ENCODE results near the gene FBXO34.
"Not testable (repeated sequence)": the region's sequence is repeated elsewhere in the genome, so short reads cannot be mapped to it uniquely, and the experiment has no call there.

FBXO34 gene

GRCh38 chr14:55306938-55307589, 35.8 kb downstream of the FBXO34 start:
- no peak for DNase-seq (ENCODE audit: low read depth in 2 of 2, low spot score in 1 of 2)

GRCh38 chr14:55309154-55309553, 37.9 kb downstream of the FBXO34 start:
- no peak for DNase-seq (ENCODE audit: low read depth in 2 of 2, low spot score in 1 of 2)

- no peak for DNase-seq (ENCODE audit: low read depth in 2 of 2, low spot score in 1 of 2)
Observed at GRCh38 chr14:55309761-55310365, 38.6 kb downstream of the FBXO34 start.

GRCh38 chr14:55312379-55313030, 41.3 kb downstream of the FBXO34 start:
- DNase-seq (ENCODE audit: low read depth in 2 of 2, low spot score in 1 of 2), result not testable (repeated sequence)

GRCh38 chr14:55313480-55313879, 42.3 kb downstream of the FBXO34 start:
- no peak for DNase-seq (ENCODE audit: low read depth in 2 of 2, low spot score in 1 of 2)

GRCh38 chr14:55314449-55314848, 43.2 kb downstream of the FBXO34 start:
- no peak for DNase-seq (ENCODE audit: low read depth in 2 of 2, low spot score in 1 of 2)

- DNase-seq (ENCODE audit: low read depth in 2 of 2, low spot score in 1 of 2), result no peak
Observed at GRCh38 chr14:55316564-55316963, 45.3 kb downstream of the FBXO34 start.

- no peak for DNase-seq (ENCODE audit: low read depth in 2 of 2, low spot score in 1 of 2)
Observed at GRCh38 chr14:55317542-55318306, 46.5 kb downstream of the FBXO34 start.

- no peak for DNase-seq (ENCODE audit: low read depth in 2 of 2, low spot score in 1 of 2)
Observed at GRCh38 chr14:55318694-55319093, 47.5 kb downstream of the FBXO34 start.

GRCh38 chr14:55323910-55324309, 52.7 kb downstream of the FBXO34 start:
- no peak for DNase-seq (ENCODE audit: low read depth in 2 of 2, low spot score in 1 of 2)

- DNase-seq (ENCODE audit: low read depth in 2 of 2, low spot score in 1 of 2), result no peak
Observed at GRCh38 chr14:55324812-55325211, 53.6 kb downstream of the FBXO34 start.

GRCh38 chr14:55327179-55327578, 56.0 kb downstream of the FBXO34 start:
- DNase-seq (ENCODE audit: low read depth in 2 of 2, low spot score in 1 of 2), result no peak

GRCh38 chr14:55328317-55328716, 57.1 kb downstream of the FBXO34 start:
- no peak for DNase-seq (ENCODE audit: low read depth in 2 of 2, low spot score in 1 of 2)

GRCh38 chr14:55329999-55330710, 58.9 kb downstream of the FBXO34 start:
- no peak for DNase-seq (ENCODE audit: low read depth in 2 of 2, low spot score in 1 of 2)

GRCh38 chr14:55332654-55333570, 61.7 kb downstream of the FBXO34 start:
- DNase-seq (ENCODE audit: low read depth in 2 of 2, low spot score in 1 of 2), result no peak

GRCh38 chr14:55333711-55334485, 62.7 kb downstream of the FBXO34 start:
- DNase-seq (ENCODE audit: low read depth in 2 of 2, low spot score in 1 of 2), result no peak

GRCh38 chr14:55336162-55336561, 64.9 kb downstream of the FBXO34 start:
- no peak for DNase-seq (ENCODE audit: low read depth in 2 of 2, low spot score in 1 of 2)

- DNase-seq (ENCODE audit: low read depth in 2 of 2, low spot score in 1 of 2), result no peak
Observed at GRCh38 chr14:55336691-55337090, 65.5 kb downstream of the FBXO34 start.

GRCh38 chr14:55339770-55340169, 68.5 kb downstream of the FBXO34 start:
- no peak for DNase-seq (ENCODE audit: low read depth in 2 of 2, low spot score in 1 of 2)

Measured in stimulated activated CD8-positive, alpha-beta memory T cell treated with anti-CD3 and anti-CD28 coated beads, Interleukin-4, amount 100 ng/mL, for 1 hour (primary cell).